Suprapubic skin (tissue), 4 donors: ENCODE results near the gene KSR2.

ENCODE experiments used
- CTCF ChIP-seq, 2 donors: fragments of 200-600 bp in 1 of 2; fragments of 450-650 bp in 1 of 2; sonication (generic) in 1 of 2; IDR thresholded peaks; one replicate each; pipeline ENCODE4 v1.5.1; 2016 to 2019; ENCODE audit warnings: antibody characterized with exemption in 2 of 2, mild to moderate bottlenecking in 1 of 2, moderate library complexity in 1 of 2
- EP300 ChIP-seq: sonication (generic); formaldehyde crosslinking; IDR thresholded peaks from one replicate; pipeline ENCODE4 v1.6.1; 2017; ENCODE audit warnings: antibody characterized with exemption
- POLR2A ChIP-seq, 2 donors: fragments of 450-650 bp; IDR thresholded peaks; one replicate each; pipeline ENCODE4 v1.6.1; 2017; ENCODE audit warnings: antibody characterized with exemption in 2 of 2, mild to moderate bottlenecking in 2 of 2, moderate library complexity in 2 of 2
- POLR2AphosphoS5 ChIP-seq, 3 donors: sonication (generic); formaldehyde crosslinking; IDR thresholded peaks; one replicate each; pipeline ENCODE4 v1.6.1; 2017; ENCODE audit warnings: antibody characterized with exemption in 3 of 3

GRCh38 chr12:117901631-117902030, 67.2 kb downstream of the KSR2 start:
- TF ChIP-seq EP300 (no peak), CTCF (IDR thresholded peaks at IDR 0.05) (no peak), POLR2A (IDR thresholded peaks at IDR 0.05) (no peak), POLR2AphosphoS5 (IDR thresholded peaks at IDR 0.05) (no peak)
